Right lobe of liver (tissue), 4 donors: ENCODE data around the gene SLC44A5.

Experiments
- POLR2A ChIP-seq: fragments of 450-650 bp; IDR thresholded peaks from one replicate; pipeline ENCODE4 v1.6.1; 2017; ENCODE audit warnings: antibody characterized with exemption, mild to moderate bottlenecking
- TF ChIP-seq, protein P1 (sequence below), 4 donors: fragments of 200-600 bp in 3 of 4; fragments of 450-650 bp in 1 of 4; IDR thresholded peaks; one replicate each; pipeline versions ENCODE4 v1.5.1 to v1.8.0; 2016 to 2022; ENCODE audit warnings: antibody characterized with exemption in 4 of 4, mild to moderate bottlenecking in 2 of 4
- donor health status: DM: no; HTN: no; CAD: no.
- donor health status: DM: no; HTN: no; CAD: no.
- donor health status: DM: no; HTN: yes; CAD: no.

DNA sequence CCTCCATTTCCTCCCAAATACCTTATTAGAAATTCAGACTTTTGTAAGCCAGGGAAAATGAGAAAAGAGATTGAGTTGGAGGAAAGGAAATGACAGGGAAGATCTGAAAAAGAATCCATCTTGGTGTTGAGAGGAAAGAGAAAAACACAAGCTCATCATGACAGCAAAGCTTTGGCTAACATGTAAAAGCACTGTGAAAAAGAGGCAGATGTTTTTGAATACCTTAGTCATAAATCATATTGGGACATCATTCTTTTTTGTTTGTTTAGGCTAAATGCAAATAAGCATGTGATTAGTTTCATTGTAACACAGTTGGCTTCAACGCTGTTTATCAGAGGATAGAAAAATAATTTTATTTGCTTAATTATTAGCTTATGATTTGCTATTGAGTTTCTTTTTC is 412.2 kb downstream of the SLC44A5 start:
- no peak for TF ChIP-seq POLR2A
- TF ChIP-seq, protein P1, sequence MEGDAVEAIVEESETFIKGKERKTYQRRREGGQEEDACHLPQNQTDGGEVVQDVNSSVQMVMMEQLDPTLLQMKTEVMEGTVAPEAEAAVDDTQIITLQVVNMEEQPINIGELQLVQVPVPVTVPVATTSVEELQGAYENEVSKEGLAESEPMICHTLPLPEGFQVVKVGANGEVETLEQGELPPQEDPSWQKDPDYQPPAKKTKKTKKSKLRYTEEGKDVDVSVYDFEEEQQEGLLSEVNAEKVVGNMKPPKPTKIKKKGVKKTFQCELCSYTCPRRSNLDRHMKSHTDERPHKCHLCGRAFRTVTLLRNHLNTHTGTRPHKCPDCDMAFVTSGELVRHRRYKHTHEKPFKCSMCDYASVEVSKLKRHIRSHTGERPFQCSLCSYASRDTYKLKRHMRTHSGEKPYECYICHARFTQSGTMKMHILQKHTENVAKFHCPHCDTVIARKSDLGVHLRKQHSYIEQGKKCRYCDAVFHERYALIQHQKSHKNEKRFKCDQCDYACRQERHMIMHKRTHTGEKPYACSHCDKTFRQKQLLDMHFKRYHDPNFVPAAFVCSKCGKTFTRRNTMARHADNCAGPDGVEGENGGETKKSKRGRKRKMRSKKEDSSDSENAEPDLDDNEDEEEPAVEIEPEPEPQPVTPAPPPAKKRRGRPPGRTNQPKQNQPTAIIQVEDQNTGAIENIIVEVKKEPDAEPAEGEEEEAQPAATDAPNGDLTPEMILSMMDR (IDR thresholded peaks at IDR 0.05) = no peak
